Eye (tissue), 1 donor: Measurements from ENCODE around the gene QPCT.
"Not testable (repeated sequence)": the region's sequence is repeated elsewhere in the genome, so short reads cannot be mapped to it uniquely, and the experiment has no call there.

Source experiments
- DNase-seq: peaks from one replicate; pipeline ENCODE4 v3.0.0-alpha.2; 2015

QPCT gene

GRCh38 chr2:37344453-37345361 is at the start of gene QPCT:
Gene QPCT, plus strand, starts transcription at chr2:37344630. Its CDS starts 102 bp downstream, at chr2:37344732.
- DNase-seq, result peak; percentile 74

GRCh38 chr2:37294858-37295257 is 49.6 kb upstream of the QPCT start:
- DNase-seq, result not testable (repeated sequence)

- no peak for DNase-seq
Observed at GRCh38 chr2:37295469-37296073, 48.9 kb upstream of the QPCT start.

GRCh38 chr2:37297632-37298031 is 46.8 kb upstream of the QPCT start:
- no peak for DNase-seq

- DNase-seq, result no peak
Observed at GRCh38 chr2:37300146-37300545, 44.3 kb upstream of the QPCT start.

GRCh38 chr2:37300578-37300977 is 43.9 kb upstream of the QPCT start:
- no peak for DNase-seq

GRCh38 chr2:37301408-37301807 is 43.0 kb upstream of the QPCT start:
- no peak for DNase-seq

- no peak for DNase-seq
Observed at GRCh38 chr2:37302701-37303252, 41.7 kb upstream of the QPCT start.

GRCh38 chr2:37306024-37306423 is 38.4 kb upstream of the QPCT start:
- DNase-seq, result no peak

GRCh38 chr2:37307500-37307899 is 36.9 kb upstream of the QPCT start:
- DNase-seq, result no peak

- DNase-seq, result no peak
Observed at GRCh38 chr2:37315364-37315763, 29.1 kb upstream of the QPCT start.

GRCh38 chr2:37316181-37316580 is 28.2 kb upstream of the QPCT start:
- DNase-seq, result no peak

- no peak for DNase-seq
Observed at GRCh38 chr2:37317746-37318145, 26.7 kb upstream of the QPCT start.

- peak; percentile 49 for DNase-seq
Observed at GRCh38 chr2:37318401-37318800, 26.0 kb upstream of the QPCT start.

GRCh38 chr2:37319754-37320609 is 24.4 kb upstream of the QPCT start:
- DNase-seq, result no peak

GRCh38 chr2:37321029-37321682 is 23.3 kb upstream of the QPCT start:
- no peak for DNase-seq

- no peak for DNase-seq
Observed at GRCh38 chr2:37322368-37322767, 22.1 kb upstream of the QPCT start.

- no peak for DNase-seq
Observed at GRCh38 chr2:37323176-37323780, 21.2 kb upstream of the QPCT start.

GRCh38 chr2:37323781-37324535 is 20.5 kb upstream of the QPCT start:
- peak; percentile 85 for DNase-seq

GRCh38 chr2:37324536-37324785 is 20.0 kb upstream of the QPCT start:
- DNase-seq, result no peak

GRCh38 chr2:37324786-37325624 is 19.4 kb upstream of the QPCT start, which contains the start of gene PRKD3:
Gene PRKD3, minus strand, starts transcription at chr2:37324833. Its CDS starts 8,309 bp downstream, at chr2:37316524.
- peak; percentile 88 for DNase-seq
